Hepatocyte (in vitro differentiated cells): ENCODE data around the gene SERBP1. TPM values are rescaled to one million over a fixed set of nuclear protein-coding genes. Genes with fewer than 3 reads are reported as not detected.
A peak's percentile ranks its signal among the peaks of the same experiment; 100 is the strongest.

ENCODE experiments used
- DNase-seq: peaks from one replicate; pipeline ENCODE4 v3.0.0-alpha.2; 2016; ENCODE audit warnings: low spot score
- H2AFZ ChIP-seq: fragments of 200-600 bp; sonication (generic); 2 replicates; pipeline ENCODE4 v1.6.0; 2016; ENCODE audit warnings: antibody characterized with exemption, mild to moderate bottlenecking
- H3K27ac ChIP-seq: fragments of 200-600 bp; sonication (generic); 2 replicates; pipeline ENCODE4 v1.5.1; 2016; ENCODE audit warnings: mild to moderate bottlenecking
- H3K27me3 ChIP-seq: fragments of 200-600 bp; sonication (generic); 2 replicates; pipeline ENCODE4 v1.6.1; 2016
- H3K36me3 ChIP-seq: fragments of 200-600 bp; sonication (generic); replicated peaks from 2 replicates; pipeline ENCODE4 v1.5.1; 2016; ENCODE audit warnings: low read depth; ENCODE audit not compliant: insufficient read depth
- H3K4me1 ChIP-seq: fragments of 200-600 bp; sonication (generic); 2 replicates; pipeline ENCODE4 v1.5.1; 2016; ENCODE audit warnings: mild to moderate bottlenecking, moderate library complexity; ENCODE audit not compliant: insufficient read depth
- H3K4me2 ChIP-seq: fragments of 200-600 bp; sonication (generic); 2 replicates; pipeline ENCODE4 v1.6.0; 2016
- H3K4me3 ChIP-seq: fragments of 200-600 bp; sonication (generic); 2 replicates; pipeline ENCODE4 v1.5.1; 2016; ENCODE audit warnings: mild to moderate bottlenecking
- H3K79me2 ChIP-seq: fragments of 200-600 bp; sonication (generic); 2 replicates; pipeline ENCODE4 v1.6.0; 2017; ENCODE audit warnings: mild to moderate bottlenecking
- H3K9me2 ChIP-seq: fragments of 200-600 bp; sonication (generic); replicated peaks from 2 replicates; pipeline ENCODE4 v1.6.0; 2017; ENCODE audit warnings: mild to moderate bottlenecking; ENCODE audit not compliant: insufficient read depth
- H3K9me3 ChIP-seq: fragments of 200-600 bp; sonication (generic); 2 replicates; pipeline ENCODE4 v1.5.1; 2016; ENCODE audit warnings: low read depth, mild to moderate bottlenecking
- H4K20me1 ChIP-seq: fragments of 200-600 bp; sonication (generic); 2 replicates; pipeline ENCODE4 v1.6.0; 2016; ENCODE audit warnings: mild to moderate bottlenecking; ENCODE audit not compliant: insufficient read depth, poor library complexity, severe bottlenecking
- EZH2 ChIP-seq: fragments of 200-600 bp; sonication (generic); IDR thresholded peaks from 2 replicates; pipeline ENCODE4 v1.6.1; 2016; ENCODE audit warnings: antibody characterized with exemption, mild to moderate bottlenecking, borderline replicate concordance
- EZH2phosphoT487 ChIP-seq: fragments of 200-600 bp; sonication (generic); IDR thresholded peaks from one replicate; pipeline ENCODE4 v1.6.1; 2018; ENCODE audit warnings: antibody characterized with exemption, mild to moderate bottlenecking, low read depth, moderate library complexity; ENCODE audit not compliant: unreplicated experiment, severe bottlenecking
- WGBS: methylation state at CpG from one replicate; pipeline ENCODE4 v1.1.6; 2016; ENCODE audit warnings: low lambda C conversion rate; ENCODE audit errors: missing lambda C conversion rate; 5-methylcytosine and 5-hydroxymethylcytosine counted together
- polyA plus RNA-seq: library from polyadenylated mRNA; unstranded; fragments of >200 nt; fragmentation: Nextera tagmentation; extraction: Ambion mirVana; gene quantifications from 2 replicates; pipeline ENCODE4 v1.2.1, GENCODE V29; 2016
- total RNA-seq: library from RNA; depleted of rRNA; stranded (reverse); fragments of >200 nt; gene quantifications from 2 replicates; pipeline ENCODE4 v1.2.3, GENCODE V29; 2014
- TF ChIP-seq, protein P1 (sequence below): fragments of 200-600 bp; sonication (generic); IDR thresholded peaks from 2 replicates; pipeline ENCODE4 v1.5.1; 2016; ENCODE audit warnings: antibody characterized with exemption, mild to moderate bottlenecking; ENCODE audit not compliant: poor library complexity

The SERBP1 gene
- total and polyA plus RNA-seq, 2 experiments from 2014 or later: 102 to 178 TPM

DNA sequence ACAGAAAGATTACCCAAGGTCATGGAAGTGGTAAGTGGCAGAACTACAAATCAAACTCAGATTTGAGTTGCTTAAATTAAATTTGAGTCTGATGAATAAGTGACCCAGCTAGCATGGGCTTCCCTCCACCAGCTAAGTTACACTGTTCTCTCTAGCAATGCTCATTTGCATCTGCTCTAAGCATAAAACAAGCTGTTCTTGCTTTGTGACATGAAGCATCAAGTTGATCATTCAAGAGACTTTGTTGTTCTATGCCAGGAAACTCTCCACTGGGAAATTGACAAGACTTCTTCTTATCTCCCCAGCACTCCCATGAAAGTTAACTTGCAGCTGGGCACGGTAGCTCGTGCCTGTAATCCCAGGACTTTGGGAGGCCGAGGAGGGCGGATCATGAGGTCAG is 49.0 kb downstream of the SERBP1 start:
- no peak overlapping the region for H3K4me2 ChIP-seq
- H3K4me3 ChIP-seq: no peak overlapping the region
- H3K9me2 ChIP-seq: no peaks in the 10 kb centered on the region
- H3K36me3 ChIP-seq: no peaks in the 10 kb centered on the region
- H3K79me2 ChIP-seq: no peaks in the 10 kb centered on the region
- H4K20me1 ChIP-seq: no peaks in the 10 kb centered on the region
- H3K27ac ChIP-seq: no peak overlapping the region
- H3K27me3 ChIP-seq: no peaks in the 10 kb centered on the region
- no peak for DNase-seq
- 90% methylated on average over 4 of the region's 4 CpGs for WGBS
- H3K4me1 ChIP-seq: no peaks in the 10 kb centered on the region
- no peaks in the 10 kb centered on the region for H3K9me3 ChIP-seq
- no peak for TF ChIP-seq EZH2phosphoT487
- no peak for TF ChIP-seq EZH2
- TF ChIP-seq, protein P1, sequence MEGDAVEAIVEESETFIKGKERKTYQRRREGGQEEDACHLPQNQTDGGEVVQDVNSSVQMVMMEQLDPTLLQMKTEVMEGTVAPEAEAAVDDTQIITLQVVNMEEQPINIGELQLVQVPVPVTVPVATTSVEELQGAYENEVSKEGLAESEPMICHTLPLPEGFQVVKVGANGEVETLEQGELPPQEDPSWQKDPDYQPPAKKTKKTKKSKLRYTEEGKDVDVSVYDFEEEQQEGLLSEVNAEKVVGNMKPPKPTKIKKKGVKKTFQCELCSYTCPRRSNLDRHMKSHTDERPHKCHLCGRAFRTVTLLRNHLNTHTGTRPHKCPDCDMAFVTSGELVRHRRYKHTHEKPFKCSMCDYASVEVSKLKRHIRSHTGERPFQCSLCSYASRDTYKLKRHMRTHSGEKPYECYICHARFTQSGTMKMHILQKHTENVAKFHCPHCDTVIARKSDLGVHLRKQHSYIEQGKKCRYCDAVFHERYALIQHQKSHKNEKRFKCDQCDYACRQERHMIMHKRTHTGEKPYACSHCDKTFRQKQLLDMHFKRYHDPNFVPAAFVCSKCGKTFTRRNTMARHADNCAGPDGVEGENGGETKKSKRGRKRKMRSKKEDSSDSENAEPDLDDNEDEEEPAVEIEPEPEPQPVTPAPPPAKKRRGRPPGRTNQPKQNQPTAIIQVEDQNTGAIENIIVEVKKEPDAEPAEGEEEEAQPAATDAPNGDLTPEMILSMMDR: no peak
- H2AFZ ChIP-seq: no peak overlapping the region

DNA sequence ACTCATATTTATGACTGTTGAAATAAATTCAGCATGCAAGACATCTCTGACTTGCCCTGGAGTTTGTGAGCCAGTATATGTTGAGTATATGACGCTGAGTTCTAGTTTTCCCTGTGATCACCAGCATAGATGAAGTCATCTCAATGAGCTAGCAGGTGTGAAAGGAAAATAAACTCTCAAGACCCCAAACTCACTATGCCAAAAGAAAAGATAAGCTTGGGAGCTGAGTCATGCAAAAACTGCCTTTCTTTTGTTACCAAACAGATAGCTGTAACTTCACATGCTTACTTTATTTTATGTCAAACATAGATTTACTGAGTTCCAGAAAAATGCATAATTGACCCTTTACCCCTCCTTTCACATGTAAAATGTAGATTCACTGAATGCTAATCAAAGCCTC is 52.9 kb downstream of the SERBP1 start:
- TF ChIP-seq EZH2phosphoT487: no peak
- H3K9me3 ChIP-seq: no peaks in the 10 kb centered on the region
- H3K4me1 ChIP-seq: no peaks in the 10 kb centered on the region
- H3K9me2 ChIP-seq: no peaks in the 10 kb centered on the region
- H3K4me3 ChIP-seq: no peak overlapping the region
- no peak overlapping the region for H3K4me2 ChIP-seq
- no peaks in the 10 kb centered on the region for H3K36me3 ChIP-seq
- no peak for DNase-seq
- WGBS: 88% methylated on average over 1 of the region's 1 CpG
- H2AFZ ChIP-seq: no peak overlapping the region
- H3K27ac ChIP-seq: no peak overlapping the region
- H4K20me1 ChIP-seq: no peaks in the 10 kb centered on the region
- no peaks in the 10 kb centered on the region for H3K27me3 ChIP-seq
- no peaks in the 10 kb centered on the region for H3K79me2 ChIP-seq

DNA sequence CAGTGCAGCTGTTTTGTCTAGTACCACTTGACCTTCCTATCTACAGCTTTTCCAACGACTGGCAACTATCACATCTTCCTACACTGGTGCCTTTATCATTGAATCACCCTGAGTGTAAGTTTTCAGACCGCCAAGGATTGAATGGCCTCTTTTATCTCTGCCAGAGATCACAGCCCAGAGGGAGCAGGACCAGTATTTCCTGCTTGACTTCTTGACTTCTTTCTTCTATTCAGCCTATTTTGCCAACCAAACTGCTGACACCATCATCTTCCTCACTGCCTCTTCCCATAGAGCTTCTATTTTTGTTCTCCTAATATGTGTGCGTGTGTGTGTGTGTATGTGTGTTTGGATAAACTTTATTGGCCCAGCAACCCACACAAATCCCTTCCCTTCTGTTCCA is 53.8 kb downstream of the SERBP1 start:
- no peaks in the 10 kb centered on the region for H3K4me1 ChIP-seq
- no peaks in the 10 kb centered on the region for H3K36me3 ChIP-seq
- no peaks in the 10 kb centered on the region for H3K79me2 ChIP-seq
- no peak overlapping the region for H3K4me3 ChIP-seq
- H3K27ac ChIP-seq: no peak overlapping the region
- WGBS: 27% methylated on average over 3 of the region's 3 CpGs
- TF ChIP-seq, protein P1: no peak
- TF ChIP-seq EZH2phosphoT487: no peak
- no peak for TF ChIP-seq EZH2
- H3K4me2 ChIP-seq: no peak overlapping the region
- no peaks in the 10 kb centered on the region for H4K20me1 ChIP-seq
- no peaks in the 10 kb centered on the region for H3K27me3 ChIP-seq
- no peaks in the 10 kb centered on the region for H3K9me2 ChIP-seq
- no peak overlapping the region for H2AFZ ChIP-seq
- no peak for DNase-seq
- no peaks in the 10 kb centered on the region for H3K9me3 ChIP-seq

- no peaks in the 10 kb centered on the region for H4K20me1 ChIP-seq
- DNase-seq: no peak
- H3K27ac ChIP-seq: peak overlapping the region; percentile 10
- H3K4me3 ChIP-seq: no peak overlapping the region
- no peaks in the 10 kb centered on the region for H3K9me3 ChIP-seq
- no peaks in the 10 kb centered on the region for H3K36me3 ChIP-seq
- H3K9me2 ChIP-seq: no peaks in the 10 kb centered on the region
- H3K4me2 ChIP-seq: no peak overlapping the region
- no peaks in the 10 kb centered on the region for H3K4me1 ChIP-seq
- H3K27me3 ChIP-seq: no peaks in the 10 kb centered on the region
- no peak for TF ChIP-seq EZH2phosphoT487
- no peaks in the 10 kb centered on the region for H3K79me2 ChIP-seq
- no peak overlapping the region for H2AFZ ChIP-seq
Measured at GRCh38 chr1:67372898-67373297, 57.3 kb downstream of the SERBP1 start.
